Measurements from ENCODE around the gene PCSK4.

DNA sequence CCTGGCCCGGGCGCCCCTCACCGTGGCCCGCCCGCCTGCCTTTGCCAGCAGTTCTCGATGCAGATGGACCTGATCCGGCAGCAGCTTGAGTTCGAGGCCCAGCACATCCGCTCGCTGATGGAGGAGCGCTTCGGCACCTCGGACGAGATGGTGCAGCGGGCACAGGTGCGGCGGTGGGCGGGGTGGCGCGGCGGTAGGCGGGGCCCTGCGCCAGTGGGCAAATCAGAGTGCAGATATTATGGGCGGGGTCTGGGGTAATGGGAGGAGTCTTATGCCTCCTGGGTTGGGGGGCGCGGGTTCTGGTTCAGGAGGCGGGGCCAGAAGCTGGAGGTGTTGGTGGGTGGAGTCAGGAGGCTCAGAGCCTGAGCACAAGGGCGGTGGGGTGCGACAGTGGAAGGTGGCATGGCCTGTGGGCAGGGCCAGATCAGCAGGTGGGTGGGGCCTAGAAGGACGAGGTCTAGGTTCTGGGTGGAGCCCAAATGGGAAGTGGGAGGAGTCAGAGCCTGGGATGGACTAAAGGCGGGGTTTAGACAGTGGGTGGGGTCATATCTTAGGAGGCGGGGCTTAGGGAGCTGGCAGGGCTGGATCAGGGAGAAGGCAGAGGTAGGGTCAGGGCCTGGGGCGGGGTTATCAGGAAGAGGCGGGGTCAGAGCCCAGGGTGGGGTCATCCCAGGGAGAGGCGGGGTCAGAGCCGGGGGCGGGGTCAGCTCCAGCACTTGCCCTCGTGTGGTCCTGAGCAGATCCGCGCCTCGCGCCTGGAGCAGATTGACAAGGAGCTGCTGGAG, 34.6 kb downstream of the PCSK4 start:
- no peak for TF ChIP-seq POLR2A (IDR thresholded peaks at IDR 0.05)
- TF ChIP-seq CTCF (IDR thresholded peaks at IDR 0.05), result no peak
